ENCODE data around the gene SUDS3. TPM values are rescaled to one million over a fixed set of nuclear protein-coding genes. Genes with fewer than 3 reads are reported as not detected.
"Not testable (repeated sequence)": the region's sequence is repeated elsewhere in the genome, so short reads cannot be mapped to it uniquely, and the experiment has no call there.

SUDS3 gene
- total and polyA plus RNA-seq, 2 experiments from 2014 or later: 53.0 to 77.1 TPM

DNA sequence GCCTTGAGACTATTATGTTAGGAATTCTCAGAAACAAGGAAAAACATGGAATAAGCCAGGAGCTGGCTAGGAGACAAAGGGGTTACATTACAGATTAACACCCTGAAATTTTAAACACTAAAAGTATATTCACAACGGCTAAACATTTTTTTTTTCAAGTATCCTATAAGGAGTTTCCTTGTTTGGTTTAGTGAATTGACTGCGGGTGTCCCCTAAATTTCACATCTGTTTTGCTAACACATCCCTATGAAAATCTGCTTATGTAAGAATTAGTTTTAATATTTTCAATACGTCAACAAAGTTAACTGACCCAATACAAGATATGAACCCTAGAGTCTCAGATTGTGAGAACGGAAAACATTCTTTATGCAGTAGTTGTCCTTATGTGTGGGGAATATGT is 22.6 kb upstream of the SUDS3 start (continued):
- TF ChIP-seq, protein P1, sequence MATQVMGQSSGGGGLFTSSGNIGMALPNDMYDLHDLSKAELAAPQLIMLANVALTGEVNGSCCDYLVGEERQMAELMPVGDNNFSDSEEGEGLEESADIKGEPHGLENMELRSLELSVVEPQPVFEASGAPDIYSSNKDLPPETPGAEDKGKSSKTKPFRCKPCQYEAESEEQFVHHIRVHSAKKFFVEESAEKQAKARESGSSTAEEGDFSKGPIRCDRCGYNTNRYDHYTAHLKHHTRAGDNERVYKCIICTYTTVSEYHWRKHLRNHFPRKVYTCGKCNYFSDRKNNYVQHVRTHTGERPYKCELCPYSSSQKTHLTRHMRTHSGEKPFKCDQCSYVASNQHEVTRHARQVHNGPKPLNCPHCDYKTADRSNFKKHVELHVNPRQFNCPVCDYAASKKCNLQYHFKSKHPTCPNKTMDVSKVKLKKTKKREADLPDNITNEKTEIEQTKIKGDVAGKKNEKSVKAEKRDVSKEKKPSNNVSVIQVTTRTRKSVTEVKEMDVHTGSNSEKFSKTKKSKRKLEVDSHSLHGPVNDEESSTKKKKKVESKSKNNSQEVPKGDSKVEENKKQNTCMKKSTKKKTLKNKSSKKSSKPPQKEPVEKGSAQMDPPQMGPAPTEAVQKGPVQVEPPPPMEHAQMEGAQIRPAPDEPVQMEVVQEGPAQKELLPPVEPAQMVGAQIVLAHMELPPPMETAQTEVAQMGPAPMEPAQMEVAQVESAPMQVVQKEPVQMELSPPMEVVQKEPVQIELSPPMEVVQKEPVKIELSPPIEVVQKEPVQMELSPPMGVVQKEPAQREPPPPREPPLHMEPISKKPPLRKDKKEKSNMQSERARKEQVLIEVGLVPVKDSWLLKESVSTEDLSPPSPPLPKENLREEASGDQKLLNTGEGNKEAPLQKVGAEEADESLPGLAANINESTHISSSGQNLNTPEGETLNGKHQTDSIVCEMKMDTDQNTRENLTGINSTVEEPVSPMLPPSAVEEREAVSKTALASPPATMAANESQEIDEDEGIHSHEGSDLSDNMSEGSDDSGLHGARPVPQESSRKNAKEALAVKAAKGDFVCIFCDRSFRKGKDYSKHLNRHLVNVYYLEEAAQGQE (IDR thresholded peaks at IDR 0.05; ENCODE audit: unreplicated experiment): no peak
- no peak for TF ChIP-seq ZNF331 (CRISPR knock-in tag; IDR thresholded peaks at IDR 0.05; ENCODE audit: low read depth)
- TF ChIP-seq, protein P2, sequence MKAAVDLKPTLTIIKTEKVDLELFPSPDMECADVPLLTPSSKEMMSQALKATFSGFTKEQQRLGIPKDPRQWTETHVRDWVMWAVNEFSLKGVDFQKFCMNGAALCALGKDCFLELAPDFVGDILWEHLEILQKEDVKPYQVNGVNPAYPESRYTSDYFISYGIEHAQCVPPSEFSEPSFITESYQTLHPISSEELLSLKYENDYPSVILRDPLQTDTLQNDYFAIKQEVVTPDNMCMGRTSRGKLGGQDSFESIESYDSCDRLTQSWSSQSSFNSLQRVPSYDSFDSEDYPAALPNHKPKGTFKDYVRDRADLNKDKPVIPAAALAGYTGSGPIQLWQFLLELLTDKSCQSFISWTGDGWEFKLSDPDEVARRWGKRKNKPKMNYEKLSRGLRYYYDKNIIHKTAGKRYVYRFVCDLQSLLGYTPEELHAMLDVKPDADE (IDR thresholded peaks at IDR 0.05): no peak
- TF ChIP-seq NANOG (IDR thresholded peaks at IDR 0.05; ENCODE audit: borderline replicate concordance): no peak
- no peak for TF ChIP-seq CREB1 (CRISPR knock-in tag; IDR thresholded peaks at IDR 0.05; ENCODE audit: low read depth)

DNA sequence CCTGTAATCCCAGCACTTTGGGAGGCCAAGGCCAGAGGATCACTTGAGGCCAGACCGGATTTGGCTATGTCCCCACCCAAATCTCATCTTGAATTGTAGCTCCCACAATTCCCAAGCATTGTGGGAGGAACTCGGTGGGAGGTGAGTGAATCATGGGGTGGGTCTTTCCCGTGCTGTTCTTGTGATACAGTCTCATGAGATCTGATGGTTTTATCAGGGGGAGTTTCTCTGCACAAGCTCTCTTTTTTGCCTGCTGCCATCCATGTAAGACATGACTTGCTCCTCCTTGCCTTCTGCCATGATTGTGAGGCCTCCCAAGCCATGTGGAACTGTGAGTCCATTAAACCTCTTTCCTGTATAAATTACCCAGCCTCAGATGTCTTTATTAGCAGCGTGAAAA is 21.9 kb upstream of the SUDS3 start:
- not testable (repeated sequence) for ATAC-seq; H3K4me1 ChIP-seq (ENCODE audit: insufficient read depth); H4K20me1 ChIP-seq (replicated peaks; ENCODE audit: insufficient read depth); H3K27me3 ChIP-seq (ENCODE audit: insufficient read depth); H3K27ac Mint-ChIP-seq; H3K4me3 Mint-ChIP-seq; H3F3A ChIP-seq (replicated peaks; ENCODE audit: low read depth); H3K9me3 Mint-ChIP-seq; DNase-seq (ENCODE audit: low spot score); H3K4me3 ChIP-seq; H3K36me3 ChIP-seq (ENCODE audit: insufficient read depth); H3K27ac ChIP-seq (ENCODE audit: low read depth); H3K27me3 Mint-ChIP-seq (ENCODE audit: insufficient read depth, low read depth, poor library complexity); H3K79me2 ChIP-seq (replicated peaks; ENCODE audit: insufficient read depth); H3K36me3 Mint-ChIP-seq (ENCODE audit: low read depth); H3K9me2 ChIP-seq (ENCODE audit: insufficient read depth); H2AFZ ChIP-seq; H3K4me2 ChIP-seq; H3K4me1 Mint-ChIP-seq

DNA sequence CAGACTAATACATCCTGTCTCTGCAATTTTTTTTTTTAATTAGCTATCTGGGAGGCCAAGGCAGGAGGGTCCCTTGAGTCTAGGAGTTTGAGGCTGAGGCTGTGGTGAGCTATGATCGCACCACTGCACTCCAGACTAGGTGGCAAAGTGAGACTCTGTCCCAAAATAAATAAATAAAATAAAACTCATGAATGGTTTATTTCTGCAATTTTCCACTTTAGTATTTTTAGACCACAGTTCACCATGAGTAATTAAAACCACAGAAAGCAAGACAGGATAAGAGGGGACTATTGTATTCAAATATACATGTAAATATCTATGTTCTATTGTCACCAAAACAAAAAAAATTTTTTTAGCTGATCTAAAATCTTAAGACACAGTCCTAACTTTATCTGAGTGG is 21.5 kb upstream of the SUDS3 start:
- Mint-ChIP-seq H3K9me3 (peaks cover 5% of the 10 kb centered on the region), H3K27me3 (ENCODE audit: insufficient read depth, low read depth, poor library complexity) (no peaks in the 10 kb centered on the region), H3K4me1 (peaks cover 9% of the 10 kb centered on the region), H3K4me3 (no peak overlapping the region), H3K36me3 (ENCODE audit: low read depth) (peaks cover 6% of the 10 kb centered on the region), H3K27ac (no peak overlapping the region)
- Histone ChIP-seq H3K9me2 (ENCODE audit: insufficient read depth) (no peaks in the 10 kb centered on the region), H3F3A (replicated peaks; ENCODE audit: low read depth) (no peaks in the 10 kb centered on the region), H4K20me1 (replicated peaks; ENCODE audit: insufficient read depth) (no peaks in the 10 kb centered on the region), H3K27ac (ENCODE audit: low read depth) (no peak overlapping the region), H3K4me3 (no peak overlapping the region), H2AFZ (no peak overlapping the region), H3K4me2 (no peak overlapping the region), H3K79me2 (replicated peaks; ENCODE audit: insufficient read depth) (no peaks in the 10 kb centered on the region), H3K36me3 (ENCODE audit: insufficient read depth) (no peaks in the 10 kb centered on the region), H3K27me3 (ENCODE audit: insufficient read depth) (no peaks in the 10 kb centered on the region), H3K4me1 (ENCODE audit: insufficient read depth) (peaks cover 9% of the 10 kb centered on the region; the same call in 1 of the 2 replicates)
- no peak for DNase-seq (ENCODE audit: low spot score)
- ATAC-seq: no peak
- TF ChIP-seq, protein P3, sequence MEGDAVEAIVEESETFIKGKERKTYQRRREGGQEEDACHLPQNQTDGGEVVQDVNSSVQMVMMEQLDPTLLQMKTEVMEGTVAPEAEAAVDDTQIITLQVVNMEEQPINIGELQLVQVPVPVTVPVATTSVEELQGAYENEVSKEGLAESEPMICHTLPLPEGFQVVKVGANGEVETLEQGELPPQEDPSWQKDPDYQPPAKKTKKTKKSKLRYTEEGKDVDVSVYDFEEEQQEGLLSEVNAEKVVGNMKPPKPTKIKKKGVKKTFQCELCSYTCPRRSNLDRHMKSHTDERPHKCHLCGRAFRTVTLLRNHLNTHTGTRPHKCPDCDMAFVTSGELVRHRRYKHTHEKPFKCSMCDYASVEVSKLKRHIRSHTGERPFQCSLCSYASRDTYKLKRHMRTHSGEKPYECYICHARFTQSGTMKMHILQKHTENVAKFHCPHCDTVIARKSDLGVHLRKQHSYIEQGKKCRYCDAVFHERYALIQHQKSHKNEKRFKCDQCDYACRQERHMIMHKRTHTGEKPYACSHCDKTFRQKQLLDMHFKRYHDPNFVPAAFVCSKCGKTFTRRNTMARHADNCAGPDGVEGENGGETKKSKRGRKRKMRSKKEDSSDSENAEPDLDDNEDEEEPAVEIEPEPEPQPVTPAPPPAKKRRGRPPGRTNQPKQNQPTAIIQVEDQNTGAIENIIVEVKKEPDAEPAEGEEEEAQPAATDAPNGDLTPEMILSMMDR (conservative IDR thresholded peaks at IDR 0.05; ENCODE audit: low read depth in 2 of 2): no peak
- TF ChIP-seq STAT1 (IDR thresholded peaks at IDR 0.05; ENCODE audit: unreplicated experiment) (no peak), JUNB (IDR thresholded peaks at IDR 0.05; ENCODE audit: unreplicated experiment) (no peak), POLR2AphosphoS5 (IDR thresholded peaks at IDR 0.05; ENCODE audit: low read depth) (no peak), CREB1 (CRISPR knock-in tag; IDR thresholded peaks at IDR 0.05; ENCODE audit: low read depth) (no peak), ZNF331 (CRISPR knock-in tag; IDR thresholded peaks at IDR 0.05; ENCODE audit: low read depth) (no peak), EZH2 (IDR thresholded peaks at IDR 0.05; ENCODE audit: low read depth, unreplicated experiment) (no peak)
- TF ChIP-seq, protein P2 (IDR thresholded peaks at IDR 0.05): no peak

Measured in GM23338 (cell line).